ENCODE measurements around the gene INVS. TPM values are rescaled to one million over a fixed set of nuclear protein-coding genes. Genes with fewer than 3 reads are reported as not detected.

The INVS gene
- total and polyA plus RNA-seq, 2 of the 13 experiments (the other 11 are each of a cell fraction or from before 2014, with no cell fraction given) = 11.3 to 16.3 TPM

DNA sequence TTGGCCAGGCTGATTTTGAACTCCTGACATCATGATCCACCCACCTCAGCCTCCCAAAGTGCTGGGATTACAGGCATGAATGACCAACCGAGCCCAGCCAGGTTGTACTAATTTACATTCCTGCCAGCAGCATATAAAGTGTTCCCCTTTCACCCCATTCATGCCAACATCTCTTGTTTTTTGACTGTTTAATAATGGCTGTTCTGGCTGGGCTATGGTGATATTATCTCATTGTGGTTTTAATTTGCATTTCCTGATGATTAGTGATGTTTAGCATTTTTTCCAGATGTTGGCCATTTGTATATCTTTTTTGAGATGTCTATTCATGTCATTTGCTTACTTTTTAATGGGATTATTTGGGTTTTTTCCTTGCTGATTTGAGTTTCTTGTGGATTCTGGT, 87.3 kb downstream of the INVS start:
- ATAC-seq (no peak), DNase-seq (ENCODE audit: low spot score) (no peak), FAIRE-seq (no peak)
- intact Hi-C loops (cut with micrococcal nuclease; ENCODE audit: unreplicated experiment) (no loop called here), in situ Hi-C loops (cut with HindIII; ENCODE audit: extremely low pct_ligation_motif_present, low pct_unique_long_range_greater_than_20kb) (no loop called here)
- no peaks in the 10 kb centered on the region for H3K36me3 ChIP-seq (replicated peaks in 1 of 2; ENCODE audit: control insufficient read depth in 1 of 2, insufficient read depth in 2 of 2, low read length in 2 of 2)
- no peak overlapping the region for H2AFZ ChIP-seq (ENCODE audit: low read length)
- 88% methylated on average over 1 of the region's 1 CpG for WGBS (ENCODE audit: low lambda C conversion rate)
- H4K20me1 ChIP-seq (ENCODE audit: insufficient read depth, low read length) = no peaks in the 10 kb centered on the region
- H3K79me2 ChIP-seq (ENCODE audit: insufficient read depth, low read length) = no peaks in the 10 kb centered on the region
- H3K9ac ChIP-seq (ENCODE audit: insufficient read depth, low read depth, low read length) = no peak overlapping the region
- no peak overlapping the region for H3K4me2 ChIP-seq (ENCODE audit: low read depth, low read length)
- H3K4me3 ChIP-seq (replicated peaks in 1 of 3; ENCODE audit: insufficient read depth in 1 of 3, low read depth in 2 of 3, low read length in 3 of 3) = no peak overlapping the region
- no peaks in the 10 kb centered on the region for H3K4me1 ChIP-seq (ENCODE audit: insufficient read depth, low read length)
- ChIA-PET POLR2A (no interaction called here), CTCF (ENCODE audit: low intra/inter-chr PET ratio, low total read pairs) (no interaction called here)
- no peak overlapping the region for H3K27ac ChIP-seq (ENCODE audit: extremely low read length, insufficient read depth, low read length)
- no TSS peak for BruUV-seq (replicated peaks)
- H3K27me3 ChIP-seq (ENCODE audit: control insufficient read depth in 1 of 2, insufficient read depth in 2 of 2, low read length in 2 of 2) = no peaks in the 10 kb centered on the region
- peaks cover 18% of the 10 kb centered on the region for H3K9me3 ChIP-seq (ENCODE audit: low read length)
- TF ChIP-seq ZNF652 (CRISPR knock-in tag; IDR thresholded peaks at IDR 0.05; ENCODE audit: borderline replicate concordance, low read depth) = no peak

DNA sequence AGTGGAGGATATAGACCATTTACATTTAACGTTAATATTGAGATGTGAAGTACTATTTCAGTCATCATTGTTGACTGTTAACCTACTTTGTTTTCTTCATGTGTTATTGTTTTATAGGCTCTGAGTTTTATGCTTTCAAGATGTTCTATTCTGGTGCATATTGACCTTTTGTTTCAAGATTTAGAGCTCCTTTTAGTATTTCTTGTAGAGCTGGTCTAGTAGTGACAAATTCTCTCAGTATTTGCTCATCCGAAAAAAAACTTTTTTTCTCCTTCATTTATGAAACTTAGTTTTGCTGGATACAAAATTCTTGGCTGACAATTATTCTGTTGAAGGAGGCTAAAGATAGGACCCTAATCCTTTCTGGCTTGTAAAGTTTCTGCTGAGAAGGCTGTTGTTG, 91.3 kb downstream of the INVS start:
- POLR2A ChIA-PET = no interaction called here
- Histone ChIP-seq H3K27me3 (ENCODE audit: control insufficient read depth in 1 of 2, insufficient read depth in 2 of 2, low read length in 2 of 2) (no peaks in the 10 kb centered on the region), H3K9ac (ENCODE audit: insufficient read depth, low read depth, low read length) (no peak overlapping the region), H3K36me3 (replicated peaks in 1 of 2; ENCODE audit: control insufficient read depth in 1 of 2, insufficient read depth in 2 of 2, low read length in 2 of 2) (no peaks in the 10 kb centered on the region), H3K79me2 (ENCODE audit: insufficient read depth, low read length) (no peaks in the 10 kb centered on the region), H3K4me3 (replicated peaks in 1 of 3; ENCODE audit: insufficient read depth in 1 of 3, low read depth in 2 of 3, low read length in 3 of 3) (no peak overlapping the region), H3K4me1 (ENCODE audit: insufficient read depth, low read length) (no peaks in the 10 kb centered on the region), H4K20me1 (ENCODE audit: insufficient read depth, low read length) (no peaks in the 10 kb centered on the region), H3K4me2 (ENCODE audit: low read depth, low read length) (no peak overlapping the region), H3K9me3 (ENCODE audit: low read length) (peaks cover 22% of the 10 kb centered on the region), H2AFZ (ENCODE audit: low read length) (no peak overlapping the region), H3K27ac (ENCODE audit: extremely low read length, insufficient read depth, low read length) (no peak overlapping the region)
- in situ Hi-C loops (cut with HindIII; ENCODE audit: extremely low pct_ligation_motif_present, low pct_unique_long_range_greater_than_20kb) = no loop called here
- CTCF ChIA-PET (ENCODE audit: low intra/inter-chr PET ratio, low total read pairs) = no interaction called here
- DNase-seq (ENCODE audit: low spot score) (no peak), ATAC-seq (no peak), FAIRE-seq (no peak)
- intact Hi-C loops (cut with micrococcal nuclease; ENCODE audit: unreplicated experiment) = no loop called here
- no TSS peak for BruUV-seq (replicated peaks)
- WGBS (ENCODE audit: low lambda C conversion rate) = 98% methylated on average over 2 of the region's 2 CpGs
- TF ChIP-seq, protein P1, sequence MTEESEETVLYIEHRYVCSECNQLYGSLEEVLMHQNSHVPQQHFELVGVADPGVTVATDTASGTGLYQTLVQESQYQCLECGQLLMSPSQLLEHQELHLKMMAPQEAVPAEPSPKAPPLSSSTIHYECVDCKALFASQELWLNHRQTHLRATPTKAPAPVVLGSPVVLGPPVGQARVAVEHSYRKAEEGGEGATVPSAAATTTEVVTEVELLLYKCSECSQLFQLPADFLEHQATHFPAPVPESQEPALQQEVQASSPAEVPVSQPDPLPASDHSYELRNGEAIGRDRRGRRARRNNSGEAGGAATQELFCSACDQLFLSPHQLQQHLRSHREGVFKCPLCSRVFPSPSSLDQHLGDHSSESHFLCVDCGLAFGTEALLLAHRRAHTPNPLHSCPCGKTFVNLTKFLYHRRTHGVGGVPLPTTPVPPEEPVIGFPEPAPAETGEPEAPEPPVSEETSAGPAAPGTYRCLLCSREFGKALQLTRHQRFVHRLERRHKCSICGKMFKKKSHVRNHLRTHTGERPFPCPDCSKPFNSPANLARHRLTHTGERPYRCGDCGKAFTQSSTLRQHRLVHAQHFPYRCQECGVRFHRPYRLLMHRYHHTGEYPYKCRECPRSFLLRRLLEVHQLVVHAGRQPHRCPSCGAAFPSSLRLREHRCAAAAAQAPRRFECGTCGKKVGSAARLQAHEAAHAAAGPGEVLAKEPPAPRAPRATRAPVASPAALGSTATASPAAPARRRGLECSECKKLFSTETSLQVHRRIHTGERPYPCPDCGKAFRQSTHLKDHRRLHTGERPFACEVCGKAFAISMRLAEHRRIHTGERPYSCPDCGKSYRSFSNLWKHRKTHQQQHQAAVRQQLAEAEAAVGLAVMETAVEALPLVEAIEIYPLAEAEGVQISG (CRISPR knock-in tag; IDR thresholded peaks at IDR 0.05) = no peak
- peak; percentile 99; the same call in 1 of the 2 replicates for TF ChIP-seq ZNF337 (CRISPR knock-in tag; IDR thresholded peaks at IDR 0.05; ENCODE audit: borderline replicate concordance, low read depth)
- TF ChIP-seq, protein P2, sequence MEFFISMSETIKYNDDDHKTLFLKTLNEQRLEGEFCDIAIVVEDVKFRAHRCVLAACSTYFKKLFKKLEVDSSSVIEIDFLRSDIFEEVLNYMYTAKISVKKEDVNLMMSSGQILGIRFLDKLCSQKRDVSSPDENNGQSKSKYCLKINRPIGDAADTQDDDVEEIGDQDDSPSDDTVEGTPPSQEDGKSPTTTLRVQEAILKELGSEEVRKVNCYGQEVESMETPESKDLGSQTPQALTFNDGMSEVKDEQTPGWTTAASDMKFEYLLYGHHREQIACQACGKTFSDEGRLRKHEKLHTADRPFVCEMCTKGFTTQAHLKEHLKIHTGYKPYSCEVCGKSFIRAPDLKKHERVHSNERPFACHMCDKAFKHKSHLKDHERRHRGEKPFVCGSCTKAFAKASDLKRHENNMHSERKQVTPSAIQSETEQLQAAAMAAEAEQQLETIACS (CRISPR knock-in tag; IDR thresholded peaks at IDR 0.05) = no peak
- no peak for TF ChIP-seq HHEX (CRISPR knock-in tag; IDR thresholded peaks at IDR 0.05)
- TF ChIP-seq, protein P3, sequence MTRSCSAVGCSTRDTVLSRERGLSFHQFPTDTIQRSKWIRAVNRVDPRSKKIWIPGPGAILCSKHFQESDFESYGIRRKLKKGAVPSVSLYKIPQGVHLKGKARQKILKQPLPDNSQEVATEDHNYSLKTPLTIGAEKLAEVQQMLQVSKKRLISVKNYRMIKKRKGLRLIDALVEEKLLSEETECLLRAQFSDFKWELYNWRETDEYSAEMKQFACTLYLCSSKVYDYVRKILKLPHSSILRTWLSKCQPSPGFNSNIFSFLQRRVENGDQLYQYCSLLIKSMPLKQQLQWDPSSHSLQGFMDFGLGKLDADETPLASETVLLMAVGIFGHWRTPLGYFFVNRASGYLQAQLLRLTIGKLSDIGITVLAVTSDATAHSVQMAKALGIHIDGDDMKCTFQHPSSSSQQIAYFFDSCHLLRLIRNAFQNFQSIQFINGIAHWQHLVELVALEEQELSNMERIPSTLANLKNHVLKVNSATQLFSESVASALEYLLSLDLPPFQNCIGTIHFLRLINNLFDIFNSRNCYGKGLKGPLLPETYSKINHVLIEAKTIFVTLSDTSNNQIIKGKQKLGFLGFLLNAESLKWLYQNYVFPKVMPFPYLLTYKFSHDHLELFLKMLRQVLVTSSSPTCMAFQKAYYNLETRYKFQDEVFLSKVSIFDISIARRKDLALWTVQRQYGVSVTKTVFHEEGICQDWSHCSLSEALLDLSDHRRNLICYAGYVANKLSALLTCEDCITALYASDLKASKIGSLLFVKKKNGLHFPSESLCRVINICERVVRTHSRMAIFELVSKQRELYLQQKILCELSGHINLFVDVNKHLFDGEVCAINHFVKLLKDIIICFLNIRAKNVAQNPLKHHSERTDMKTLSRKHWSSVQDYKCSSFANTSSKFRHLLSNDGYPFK (CRISPR knock-in tag; IDR thresholded peaks at IDR 0.05; ENCODE audit: borderline replicate concordance) = no peak
- no peak for TF ChIP-seq HIVEP1 (CRISPR knock-in tag; IDR thresholded peaks at IDR 0.05)
- no peak for TF ChIP-seq NR3C1 (CRISPR knock-in tag; IDR thresholded peaks at IDR 0.05)
- TF ChIP-seq JUND (CRISPR knock-in tag; IDR thresholded peaks at IDR 0.05) = no peak
- TF ChIP-seq ZFP1 (CRISPR knock-in tag; IDR thresholded peaks at IDR 0.05) = peak; percentile 91; the same call in 1 of the 2 replicates
- TF ChIP-seq, protein P4, sequence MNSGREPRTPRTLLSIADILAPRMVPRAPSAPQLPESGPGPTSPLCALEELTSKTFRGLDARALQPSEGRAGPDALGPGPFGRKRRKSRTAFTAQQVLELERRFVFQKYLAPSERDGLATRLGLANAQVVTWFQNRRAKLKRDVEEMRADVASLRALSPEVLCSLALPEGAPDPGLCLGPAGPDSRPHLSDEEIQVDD (CRISPR knock-in tag; IDR thresholded peaks at IDR 0.05; ENCODE audit: borderline replicate concordance) = no peak
- TF ChIP-seq ZNF572 (CRISPR knock-in tag; IDR thresholded peaks at IDR 0.05) = no peak
- TF ChIP-seq ZNF296 (CRISPR knock-in tag; conservative IDR thresholded peaks at IDR 0.05) = no peak

All from HepG2 (cell line).